ENCODE results near the gene PCDHGB2.
"Not testable (repeated sequence)": the region's sequence is repeated elsewhere in the genome, so short reads cannot be mapped to it uniquely, and the experiment has no call there.

The PCDHGB2 gene

DNA sequence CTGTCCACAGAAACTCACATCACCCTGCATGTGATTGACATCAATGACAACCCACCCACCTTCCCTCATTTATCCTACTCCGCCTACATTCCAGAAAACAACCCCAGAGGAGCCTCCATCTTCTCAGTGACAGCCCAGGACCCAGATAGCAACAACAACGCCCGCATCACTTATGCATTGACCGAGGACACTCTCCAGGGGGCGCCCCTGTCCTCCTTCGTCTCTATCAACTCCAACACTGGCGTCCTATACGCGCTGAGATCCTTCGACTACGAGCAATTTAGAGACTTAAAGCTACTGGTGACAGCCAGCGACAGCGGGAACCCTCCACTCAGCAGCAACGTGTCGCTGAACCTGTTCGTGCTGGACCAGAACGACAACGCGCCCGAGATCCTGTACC, 14.5 kb upstream of the PCDHGB2 start:
- Histone ChIP-seq H3K9ac (ENCODE audit: low read length) (no peak overlapping the region), H2BK120ac (ENCODE audit: low read depth, low read length) (no peak overlapping the region), H3K27me3 (ENCODE audit: control insufficient read depth in 1 of 2, insufficient read depth in 1 of 2, low read length in 2 of 2) (no peaks in the 10 kb centered on the region), H3K14ac (ENCODE audit: low read length in 2 of 2) (no peak overlapping the region), H2BK12ac (ENCODE audit: low read length in 2 of 2) (no peak overlapping the region), H3K9me3 (ENCODE audit: control insufficient read depth, low read length) (peaks cover 47% of the 10 kb centered on the region), H3K4me3 (ENCODE audit: insufficient read depth in 1 of 2, low read depth in 1 of 2, low read length in 2 of 2) (no peak overlapping the region), H3K23ac (ENCODE audit: low read length in 2 of 2) (no peak overlapping the region), H3K79me1 (replicated peaks; ENCODE audit: low read length, poor library complexity, severe bottlenecking) (no peaks in the 10 kb centered on the region), H3K4me2 (ENCODE audit: low read length, poor library complexity, severe bottlenecking) (no peak overlapping the region), H2AFZ (ENCODE audit: low read depth, low read length) (no peak overlapping the region), H3K4ac (ENCODE audit: low read depth in 1 of 2, low read length in 2 of 2) (no peak overlapping the region), H3K36me3 (ENCODE audit: control insufficient read depth in 1 of 2, insufficient read depth in 2 of 2, low read depth in 1 of 2, low read length in 2 of 2) (no peaks in the 10 kb centered on the region), H2BK5ac (ENCODE audit: low read depth, low read length, poor library complexity, severe bottlenecking) (no peak overlapping the region), H2BK15ac (ENCODE audit: low read depth, poor library complexity, severe bottlenecking) (no peak overlapping the region), H4K8ac (ENCODE audit: low read length) (no peak overlapping the region), H4K91ac (ENCODE audit: low read length) (no peak overlapping the region), H2AK5ac (ENCODE audit: low read length, severe bottlenecking) (no peak overlapping the region), H3K18ac (ENCODE audit: low read depth in 1 of 2, low read length in 2 of 2) (no peak overlapping the region), H3K27ac (ENCODE audit: low read length, poor library complexity, severe bottlenecking) (no peak overlapping the region), H3K4me1 (ENCODE audit: control insufficient read depth, insufficient read depth, low read depth, low read length) (no peaks in the 10 kb centered on the region)
- WGBS, result 96% methylated on average over 15 of the region's 20 CpGs
- no peak for DNase-seq

DNA sequence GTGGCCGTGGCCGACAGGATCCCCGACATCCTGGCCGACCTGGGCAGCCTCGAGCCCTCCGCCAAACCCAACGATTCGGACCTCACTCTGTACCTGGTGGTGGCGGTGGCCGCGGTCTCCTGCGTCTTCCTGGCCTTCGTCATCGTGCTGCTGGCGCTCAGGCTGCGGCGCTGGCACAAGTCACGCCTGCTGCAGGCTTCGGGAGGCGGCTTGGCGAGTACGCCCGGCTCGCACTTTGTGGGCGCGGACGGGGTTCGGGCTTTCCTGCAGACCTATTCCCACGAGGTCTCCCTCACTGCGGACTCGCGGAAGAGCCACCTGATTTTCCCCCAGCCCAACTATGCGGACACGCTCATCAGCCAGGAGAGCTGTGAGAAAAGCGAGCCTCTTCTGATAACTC, 13.8 kb upstream of the PCDHGB2 start:
- H3K36me3 ChIP-seq (ENCODE audit: control insufficient read depth in 1 of 2, insufficient read depth in 2 of 2, low read depth in 1 of 2, low read length in 2 of 2); H4K91ac ChIP-seq (ENCODE audit: low read length); DNase-seq; H2AFZ ChIP-seq (ENCODE audit: low read depth, low read length); H3K4me1 ChIP-seq (ENCODE audit: control insufficient read depth, insufficient read depth, low read depth, low read length); H3K23ac ChIP-seq (ENCODE audit: low read length in 2 of 2); H3K9ac ChIP-seq (ENCODE audit: low read length); H4K8ac ChIP-seq (ENCODE audit: low read length); H3K27ac ChIP-seq (ENCODE audit: low read length, poor library complexity, severe bottlenecking); H3K18ac ChIP-seq (ENCODE audit: low read depth in 1 of 2, low read length in 2 of 2); H2BK12ac ChIP-seq (ENCODE audit: low read length in 2 of 2); H3K4me3 ChIP-seq (ENCODE audit: insufficient read depth in 1 of 2, low read depth in 1 of 2, low read length in 2 of 2); H2BK15ac ChIP-seq (ENCODE audit: low read depth, poor library complexity, severe bottlenecking); H3K79me1 ChIP-seq (replicated peaks; ENCODE audit: low read length, poor library complexity, severe bottlenecking); H3K4ac ChIP-seq (ENCODE audit: low read depth in 1 of 2, low read length in 2 of 2); H3K4me2 ChIP-seq (ENCODE audit: low read length, poor library complexity, severe bottlenecking); H2AK5ac ChIP-seq (ENCODE audit: low read length, severe bottlenecking); H2BK5ac ChIP-seq (ENCODE audit: low read depth, low read length, poor library complexity, severe bottlenecking); H3K14ac ChIP-seq (ENCODE audit: low read length in 2 of 2); H3K27me3 ChIP-seq (ENCODE audit: control insufficient read depth in 1 of 2, insufficient read depth in 1 of 2, low read length in 2 of 2); H2BK120ac ChIP-seq (ENCODE audit: low read depth, low read length): not testable (repeated sequence)
- peaks cover 53% of the 10 kb centered on the region for H3K9me3 ChIP-seq (ENCODE audit: control insufficient read depth, low read length)
- WGBS, result 96% methylated on average over 13 of the region's 35 CpGs

DNA sequence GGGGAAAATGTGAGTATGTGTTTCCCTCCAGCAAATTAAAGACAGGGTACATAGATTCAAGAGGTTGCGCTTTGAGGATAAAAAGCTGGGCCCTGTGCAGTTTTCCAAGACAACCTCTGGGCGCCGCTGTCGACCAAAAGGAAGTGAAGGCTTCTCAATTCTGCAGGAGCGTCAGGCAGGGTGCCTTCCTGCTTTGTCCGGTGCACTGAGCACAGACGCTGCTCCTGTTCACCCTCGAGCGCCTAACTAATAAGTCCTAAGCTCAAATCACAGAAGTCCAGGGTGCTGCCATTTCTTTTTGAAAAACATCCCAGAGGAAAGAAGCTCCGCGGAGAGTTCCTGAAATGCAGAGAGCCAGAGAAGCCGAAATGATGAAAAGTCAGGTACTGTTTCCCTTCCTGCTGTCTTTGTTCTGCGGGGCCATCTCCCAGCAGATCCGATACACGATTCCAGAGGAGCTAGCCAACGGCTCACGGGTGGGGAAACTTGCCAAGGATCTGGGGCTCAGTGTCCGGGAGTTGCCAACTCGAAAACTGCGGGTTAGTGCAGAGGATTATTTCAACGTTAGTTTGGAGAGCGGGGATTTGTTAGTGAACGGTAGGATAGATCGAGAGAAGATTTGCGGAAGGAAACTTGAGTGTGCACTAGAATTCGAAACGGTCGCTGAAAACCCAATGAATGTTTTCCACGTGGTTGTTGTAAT, 9.7 kb upstream of the PCDHGB2 start, which contains the start of gene PCDHGB1:
PCDHGB1 (plus strand) TSS at position 183 of the 703 bp plus-strand sequence; CDS start at position 345, 162 bp downstream.
- Histone ChIP-seq H3K4ac (ENCODE audit: low read depth in 1 of 2, low read length in 2 of 2) (no peak within 1 kb of the TSS), H3K4me1 (ENCODE audit: control insufficient read depth, insufficient read depth, low read depth, low read length) (peaks cover 1% of the 10 kb centered on the region), H3K9me3 (ENCODE audit: control insufficient read depth, low read length) (peaks cover 53% of the 10 kb centered on the region), H2BK12ac (ENCODE audit: low read length in 2 of 2) (no peak within 1 kb of the TSS), H2BK120ac (ENCODE audit: low read depth, low read length) (no peak within 1 kb of the TSS), H2AFZ (ENCODE audit: low read depth, low read length) (no peak within 1 kb of the TSS), H2BK15ac (ENCODE audit: low read depth, poor library complexity, severe bottlenecking) (no peak within 1 kb of the TSS), H3K4me2 (ENCODE audit: low read length, poor library complexity, severe bottlenecking) (no peak within 1 kb of the TSS), H3K79me1 (replicated peaks; ENCODE audit: low read length, poor library complexity, severe bottlenecking) (no peaks in the 10 kb centered on the region), H2BK5ac (ENCODE audit: low read depth, low read length, poor library complexity, severe bottlenecking) (no peak within 1 kb of the TSS), H3K4me3 (ENCODE audit: insufficient read depth in 1 of 2, low read depth in 1 of 2, low read length in 2 of 2) (peak within 1 kb of the TSS in 1 of 2 experiments; percentile 50), H3K27me3 (ENCODE audit: control insufficient read depth in 1 of 2, insufficient read depth in 1 of 2, low read length in 2 of 2) (no peaks in the 10 kb centered on the region), H3K27ac (ENCODE audit: low read length, poor library complexity, severe bottlenecking) (no peak within 1 kb of the TSS), H3K36me3 (ENCODE audit: control insufficient read depth in 1 of 2, insufficient read depth in 2 of 2, low read depth in 1 of 2, low read length in 2 of 2) (no peaks in the 10 kb centered on the region), H2AK5ac (ENCODE audit: low read length, severe bottlenecking) (no peak within 1 kb of the TSS), H3K18ac (ENCODE audit: low read depth in 1 of 2, low read length in 2 of 2) (no peak within 1 kb of the TSS), H3K9ac (ENCODE audit: low read length) (no peak within 1 kb of the TSS), H3K23ac (ENCODE audit: low read length in 2 of 2) (no peak within 1 kb of the TSS), H4K8ac (ENCODE audit: low read length) (no peak within 1 kb of the TSS), H3K14ac (ENCODE audit: low read length in 2 of 2) (no peak within 1 kb of the TSS), H4K91ac (ENCODE audit: low read length) (no peak within 1 kb of the TSS)
- DNase-seq, result peak; percentile 15
- WGBS, result 67% methylated on average over 29 of the region's 29 CpGs

DNA sequence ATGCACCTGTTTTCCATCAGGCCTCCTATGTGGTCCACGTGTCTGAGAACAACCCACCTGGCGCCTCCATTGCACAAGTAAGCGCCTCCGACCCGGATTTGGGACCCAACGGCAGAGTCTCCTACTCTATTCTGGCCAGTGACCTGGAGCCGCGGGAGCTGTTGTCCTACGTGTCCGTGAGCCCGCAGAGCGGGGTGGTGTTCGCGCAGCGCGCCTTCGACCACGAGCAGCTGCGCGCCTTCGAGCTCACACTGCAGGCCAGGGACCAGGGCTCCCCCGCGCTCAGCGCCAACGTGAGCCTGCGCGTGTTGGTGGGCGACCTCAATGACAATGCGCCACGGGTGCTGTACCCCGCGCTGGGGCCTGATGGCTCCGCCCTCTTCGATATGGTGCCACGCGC, 8.2 kb upstream of the PCDHGB2 start:
- WGBS, result 92% methylated on average over 20 of the region's 36 CpGs
- Histone ChIP-seq H4K91ac (ENCODE audit: low read length) (no peak overlapping the region), H2BK120ac (ENCODE audit: low read depth, low read length) (no peak overlapping the region), H2AFZ (ENCODE audit: low read depth, low read length) (no peak overlapping the region), H2AK5ac (ENCODE audit: low read length, severe bottlenecking) (no peak overlapping the region), H3K4me2 (ENCODE audit: low read length, poor library complexity, severe bottlenecking) (no peak overlapping the region), H3K14ac (ENCODE audit: low read length in 2 of 2) (no peak overlapping the region), H2BK5ac (ENCODE audit: low read depth, low read length, poor library complexity, severe bottlenecking) (no peak overlapping the region), H3K18ac (ENCODE audit: low read depth in 1 of 2, low read length in 2 of 2) (no peak overlapping the region), H3K27me3 (ENCODE audit: control insufficient read depth in 1 of 2, insufficient read depth in 1 of 2, low read length in 2 of 2) (no peaks in the 10 kb centered on the region), H3K9ac (ENCODE audit: low read length) (no peak overlapping the region), H3K9me3 (ENCODE audit: control insufficient read depth, low read length) (peaks cover 57% of the 10 kb centered on the region), H3K4me3 (ENCODE audit: insufficient read depth in 1 of 2, low read depth in 1 of 2, low read length in 2 of 2) (no peak overlapping the region), H3K27ac (ENCODE audit: low read length, poor library complexity, severe bottlenecking) (no peak overlapping the region), H3K23ac (ENCODE audit: low read length in 2 of 2) (no peak overlapping the region), H3K79me1 (replicated peaks; ENCODE audit: low read length, poor library complexity, severe bottlenecking) (no peaks in the 10 kb centered on the region), H3K4me1 (ENCODE audit: control insufficient read depth, insufficient read depth, low read depth, low read length) (peaks cover 1% of the 10 kb centered on the region), H3K36me3 (ENCODE audit: control insufficient read depth in 1 of 2, insufficient read depth in 2 of 2, low read depth in 1 of 2, low read length in 2 of 2) (no peaks in the 10 kb centered on the region), H3K4ac (ENCODE audit: low read depth in 1 of 2, low read length in 2 of 2) (no peak overlapping the region), H2BK15ac (ENCODE audit: low read depth, poor library complexity, severe bottlenecking) (no peak overlapping the region), H2BK12ac (ENCODE audit: low read length in 2 of 2) (no peak overlapping the region), H4K8ac (ENCODE audit: low read length) (no peak overlapping the region)
- no peak for DNase-seq

Measured in mesenchymal stem cell (in vitro differentiated cells and primary cell).